Chondrocyte (in vitro differentiated cells): ENCODE measurements around the gene NTPCR. TPM values are rescaled to one million over a fixed set of nuclear protein-coding genes. Genes with fewer than 3 reads are reported as not detected.

ENCODE experiments used
- DNase-seq: peaks from one replicate; pipeline ENCODE4 v3.0.0; 2021; ENCODE audit warnings: mixed read lengths, low spot score
- H3K27ac Mint-ChIP-seq: one replicate; pipeline ENCODE4 v1.8.0; 2021; ENCODE audit warnings: mild to moderate bottlenecking, moderate library complexity, mixed read lengths; ENCODE audit not compliant: unreplicated experiment
- H3K27me3 Mint-ChIP-seq: 2 replicates; pipeline ENCODE4 v1.8.0; 2021; ENCODE audit warnings: low read depth, mixed read lengths
- H3K36me3 Mint-ChIP-seq: 2 replicates; pipeline ENCODE4 v1.8.0; 2021; ENCODE audit warnings: low read depth, mixed read lengths
- H3K4me1 Mint-ChIP-seq: 2 replicates; pipeline ENCODE4 v1.8.0; 2021; ENCODE audit warnings: low read depth, mild to moderate bottlenecking, mixed read lengths
- H3K4me3 Mint-ChIP-seq: one replicate; pipeline ENCODE4 v1.8.0; 2021; ENCODE audit warnings: mild to moderate bottlenecking, moderate library complexity, mixed read lengths; ENCODE audit not compliant: unreplicated experiment
- H3K9me3 Mint-ChIP-seq: 2 replicates; pipeline ENCODE4 v1.8.0; 2021; ENCODE audit warnings: low read depth, mixed read lengths
- CTCF ChIP-seq: fragments of 200-600 bp; sonication (generic); IDR thresholded peaks from 2 replicates; pipeline ENCODE4 v1.5.0; 2021; ENCODE audit warnings: antibody characterized with exemption, mild to moderate bottlenecking, moderate library complexity
- long read RNA-seq: library from polyadenylated mRNA; stranded (forward); transcript quantifications from one replicate; pipeline ENCODE4 v2.0.0, GENCODE V29; 2021
- total RNA-seq: library from RNA; stranded (reverse); gene quantifications from 3 replicates; pipeline ENCODE4 v1.2.1, GENCODE V29; 2021

Gene NTPCR
- total RNA-seq, result 24.8 to 39.6 TPM (median 28.5 TPM) in 3 replicates
- long read RNA-seq, full-length matches to known transcripts, result 19 of 19 reads
- long read RNA-seq, partial matches to known transcripts, result 0 of 19 reads
- long read RNA-seq, other reads (novel, unspliced or antisense), result 0 of 19 reads

GRCh38 chr1:232950197-232951176 lies at the start of gene NTPCR:
TSS of gene NTPCR (plus strand) at chr1:232950611. CDS start at chr1:232950711, 100 bp downstream.
- H3K36me3 Mint-ChIP-seq, result no peaks in the 10 kb centered on the region
- H3K9me3 Mint-ChIP-seq, result peaks cover 2% of the 10 kb centered on the region
- no peaks in the 10 kb centered on the region for H3K27me3 Mint-ChIP-seq
- peak within 1 kb of the TSS; percentile 91 for H3K4me3 Mint-ChIP-seq
- DNase-seq, result peak; percentile 96
- H3K27ac Mint-ChIP-seq, result peak within 1 kb of the TSS; percentile 92
- peak; percentile 50 for TF ChIP-seq CTCF
- H3K4me1 Mint-ChIP-seq, result peaks cover 42% of the 10 kb centered on the region

GRCh38 chr1:232900818-232901217 lies 49.6 kb upstream of the NTPCR start:
- no peaks in the 10 kb centered on the region for H3K27me3 Mint-ChIP-seq
- H3K36me3 Mint-ChIP-seq, result no peaks in the 10 kb centered on the region
- H3K4me1 Mint-ChIP-seq, result peaks cover 17% of the 10 kb centered on the region
- TF ChIP-seq CTCF, result no peak
- no peak overlapping the region for H3K27ac Mint-ChIP-seq
- H3K4me3 Mint-ChIP-seq, result no peak overlapping the region
- no peak for DNase-seq
- H3K9me3 Mint-ChIP-seq, result no peaks in the 10 kb centered on the region

GRCh38 chr1:232901255-232901654 lies 49.2 kb upstream of the NTPCR start:
- TF ChIP-seq CTCF, result no peak
- H3K4me1 Mint-ChIP-seq, result peaks cover 17% of the 10 kb centered on the region
- no peaks in the 10 kb centered on the region for H3K9me3 Mint-ChIP-seq
- DNase-seq, result no peak
- no peak overlapping the region for H3K4me3 Mint-ChIP-seq
- H3K27ac Mint-ChIP-seq, result no peak overlapping the region
- H3K36me3 Mint-ChIP-seq, result no peaks in the 10 kb centered on the region
- H3K27me3 Mint-ChIP-seq, result no peaks in the 10 kb centered on the region

- no peaks in the 10 kb centered on the region for H3K27me3 Mint-ChIP-seq
- H3K36me3 Mint-ChIP-seq, result no peaks in the 10 kb centered on the region
- no peak for DNase-seq
- no peak overlapping the region for H3K27ac Mint-ChIP-seq
- no peaks in the 10 kb centered on the region for H3K9me3 Mint-ChIP-seq
- H3K4me3 Mint-ChIP-seq, result no peak overlapping the region
- TF ChIP-seq CTCF, result no peak
- H3K4me1 Mint-ChIP-seq, result peaks cover 8% of the 10 kb centered on the region
Measured at GRCh38 chr1:232902774-232903350, 47.5 kb upstream of the NTPCR start.

GRCh38 chr1:232904131-232904530 lies 46.3 kb upstream of the NTPCR start:
- Mint-ChIP-seq H3K36me3 (no peaks in the 10 kb centered on the region), H3K4me1 (peaks cover 8% of the 10 kb centered on the region), H3K27ac (no peak overlapping the region), H3K27me3 (no peaks in the 10 kb centered on the region), H3K9me3 (no peaks in the 10 kb centered on the region), H3K4me3 (no peak overlapping the region)
- TF ChIP-seq CTCF, result no peak
- no peak for DNase-seq
